Vagina (tissue), 2 donors: ENCODE measurements around the gene MED8. TPM values are rescaled to one million over a fixed set of nuclear protein-coding genes. Genes with fewer than 3 reads are reported as not detected.
"Not testable (repeated sequence)": the region's sequence is repeated elsewhere in the genome, so short reads cannot be mapped to it uniquely, and the experiment has no call there.

Source experiments
- DNase-seq, 2 donors: peaks; one replicate each; pipeline ENCODE4 v3.0.0-alpha.2; 2017; ENCODE audit errors: extremely low spot score in 2 of 2
- H3K27ac ChIP-seq: fragments of 200-600 bp; sonication (generic); one replicate; pipeline ENCODE4 v1.5.1; 2019
- H3K27me3 ChIP-seq: fragments of 200-600 bp; sonication (generic); one replicate; pipeline ENCODE4 v1.5.1; 2019
- H3K36me3 ChIP-seq, 2 donors: fragments of 200-600 bp; sonication (generic); one replicate each; pipeline ENCODE4 v1.5.1; 2017 to 2019
- H3K4me1 ChIP-seq: fragments of 200-600 bp; sonication (generic); one replicate; pipeline ENCODE4 v1.5.1; 2019
- H3K4me3 ChIP-seq, 2 donors: fragments of 200-600 bp; sonication (generic); 1 replicate in 1 of 2; 2 replicates in 1 of 2; pipeline ENCODE4 v1.5.1; 2016 to 2019
- H3K9me3 ChIP-seq: fragments of 200-600 bp; sonication (generic); one replicate; pipeline ENCODE4 v1.5.1; 2019
- CTCF ChIP-seq, 3 experiments: fragments of 450-650 bp in 2 of 3; fragments of 200-600 bp in 1 of 3; sonication (generic) in 1 of 3; IDR thresholded peaks; one replicate each; pipeline ENCODE4 v1.5.1; 2017 to 2019; ENCODE audit warnings: antibody characterized with exemption in 3 of 3, mild to moderate bottlenecking in 2 of 3, moderate library complexity in 2 of 3
- POLR2A ChIP-seq, 2 donors: fragments of 450-650 bp; IDR thresholded peaks; one replicate each; pipeline ENCODE4 v1.6.1; 2017; ENCODE audit warnings: antibody characterized with exemption in 2 of 2, mild to moderate bottlenecking in 2 of 2, moderate library complexity in 2 of 2
- POLR2AphosphoS5 ChIP-seq, 2 donors: sonication (generic); formaldehyde crosslinking; IDR thresholded peaks; one replicate each; pipeline ENCODE4 v1.9.0; 2017; ENCODE audit warnings: antibody characterized with exemption in 2 of 2, mild to moderate bottlenecking in 2 of 2, low read depth in 1 of 2; ENCODE audit not compliant: insufficient read depth in 1 of 2
- intact Hi-C: fragments of 100-400 bp; cut with DNase I; formaldehyde crosslinking; loops from one replicate; pipeline ENCODE4 v1.15.1; 2023
- total RNA-seq: library from RNA; depleted of rRNA; stranded (reverse); fragments of >200 nt; gene quantifications from one replicate; pipeline ENCODE4 v1.2.3, GENCODE V29; 2016

The MED8 gene
- total RNA-seq, 1 donor from 2014 or later, result 33.6 TPM

DNA sequence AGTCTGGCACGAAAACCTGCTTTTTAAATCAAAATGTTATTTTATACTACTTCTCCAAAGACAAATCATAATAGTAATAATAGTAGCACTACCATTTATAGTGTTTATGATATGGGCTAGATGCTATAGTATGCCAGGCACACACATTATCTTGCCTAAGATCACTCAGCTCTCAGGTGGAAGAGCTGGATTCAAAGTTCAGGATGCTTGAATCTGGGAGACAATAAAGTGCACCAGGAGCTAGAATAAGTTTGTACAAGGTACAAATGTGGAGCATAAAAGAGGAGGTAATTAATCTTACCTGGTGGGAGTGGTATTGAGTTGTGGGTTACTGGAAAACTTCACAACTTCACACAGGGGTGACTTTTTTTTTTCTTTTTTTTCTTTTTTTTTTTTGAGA is 11.8 kb downstream of the MED8 start:
- intact Hi-C loops, result no loop called here
- no peak for DNase-seq
- Histone ChIP-seq H3K27me3 (no peaks in the 10 kb centered on the region), H3K27ac (no peak overlapping the region), H3K4me1 (no peaks in the 10 kb centered on the region), H3K36me3 (peaks cover 0 to 8% of the 10 kb centered on the region in 2 donors), H3K9me3 (no peaks in the 10 kb centered on the region), H3K4me3 (no peak overlapping the region)
- TF ChIP-seq CTCF (IDR thresholded peaks at IDR 0.05) (no peak), POLR2AphosphoS5 (IDR thresholded peaks at IDR 0.05; ENCODE audit: insufficient read depth in 1 of 2, low read depth in 1 of 2) (no peak), POLR2A (IDR thresholded peaks at IDR 0.05) (no peak)

- no peak overlapping the region for H3K27ac ChIP-seq
- H3K36me3 ChIP-seq, result peaks cover 0 to 6% of the 10 kb centered on the region in 2 donors
- H3K9me3 ChIP-seq, result no peaks in the 10 kb centered on the region
- H3K4me3 ChIP-seq, result no peak overlapping the region
- TF ChIP-seq POLR2AphosphoS5 (IDR thresholded peaks at IDR 0.05; ENCODE audit: insufficient read depth in 1 of 2, low read depth in 1 of 2) (no peak), CTCF (IDR thresholded peaks at IDR 0.05) (no peak), POLR2A (IDR thresholded peaks at IDR 0.05) (no peak)
- no peaks in the 10 kb centered on the region for H3K4me1 ChIP-seq
- DNase-seq, result no peak
- H3K27me3 ChIP-seq, result no peaks in the 10 kb centered on the region
- intact Hi-C loops, result no loop called here
These were observed 12.8 kb downstream of the MED8 start for GRCh38 chr1:43376723-43377235.

GRCh38 chr1:43373066-43373940 is 16.3 kb downstream of the MED8 start:
- TF ChIP-seq POLR2A (IDR thresholded peaks at IDR 0.05) (no peak), CTCF (IDR thresholded peaks at IDR 0.05) (no peak), POLR2AphosphoS5 (IDR thresholded peaks at IDR 0.05; ENCODE audit: insufficient read depth in 1 of 2, low read depth in 1 of 2) (peak in 1 of 2 donors; percentile 39)
- intact Hi-C loops, result no loop called here
- Histone ChIP-seq H3K27me3 (no peaks in the 10 kb centered on the region), H3K36me3 (no peaks in the 10 kb centered on the region), H3K9me3 (no peaks in the 10 kb centered on the region), H3K4me1 (peaks cover 15% of the 10 kb centered on the region), H3K4me3 (no peak overlapping the region), H3K27ac (no peak overlapping the region)
- DNase-seq, result no peak

- Histone ChIP-seq H3K27me3 (no peaks in the 10 kb centered on the region), H3K4me3 (no peak overlapping the region), H3K9me3 (no peaks in the 10 kb centered on the region), H3K4me1 (peaks cover 17% of the 10 kb centered on the region), H3K36me3 (no peaks in the 10 kb centered on the region), H3K27ac (no peak overlapping the region)
- no peak for DNase-seq
- intact Hi-C loops, result no loop called here
- TF ChIP-seq CTCF (IDR thresholded peaks at IDR 0.05) (no peak), POLR2A (IDR thresholded peaks at IDR 0.05) (no peak), POLR2AphosphoS5 (IDR thresholded peaks at IDR 0.05; ENCODE audit: insufficient read depth in 1 of 2, low read depth in 1 of 2) (no peak)
These were observed 17.4 kb downstream of the MED8 start for GRCh38 chr1:43372172-43372571.

DNA sequence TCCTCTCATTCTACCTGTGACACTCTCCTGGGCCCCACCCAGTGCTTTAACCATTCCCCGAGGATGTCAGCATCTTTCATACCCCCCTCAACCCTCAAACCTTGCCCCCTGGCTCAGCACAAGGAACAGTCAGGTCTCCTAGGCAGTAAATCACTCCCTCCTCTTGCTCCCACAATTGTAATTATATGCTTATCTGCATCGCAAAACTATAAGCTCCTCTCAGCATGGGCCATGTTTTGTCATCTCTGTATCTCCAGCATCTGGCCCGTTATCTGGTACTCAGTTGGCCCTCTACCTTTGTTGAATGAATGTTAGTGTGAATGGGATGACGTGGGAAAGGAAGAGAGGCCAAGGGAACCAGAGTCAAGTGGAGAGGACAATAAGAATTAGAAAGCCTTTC is 19.0 kb downstream of the MED8 start:
- H3K27ac ChIP-seq, result no peak overlapping the region
- H3K9me3 ChIP-seq, result no peaks in the 10 kb centered on the region
- peaks cover 0 to under 1% of the 10 kb centered on the region in 2 donors for H3K36me3 ChIP-seq
- DNase-seq, result no peak
- H3K27me3 ChIP-seq, result no peaks in the 10 kb centered on the region
- TF ChIP-seq POLR2AphosphoS5 (IDR thresholded peaks at IDR 0.05; ENCODE audit: insufficient read depth in 1 of 2, low read depth in 1 of 2) (no peak), POLR2A (IDR thresholded peaks at IDR 0.05) (no peak), CTCF (IDR thresholded peaks at IDR 0.05) (no peak)
- H3K4me3 ChIP-seq, result no peak overlapping the region
- peaks cover 33% of the 10 kb centered on the region for H3K4me1 ChIP-seq
- intact Hi-C loops, result no loop called here

DNA sequence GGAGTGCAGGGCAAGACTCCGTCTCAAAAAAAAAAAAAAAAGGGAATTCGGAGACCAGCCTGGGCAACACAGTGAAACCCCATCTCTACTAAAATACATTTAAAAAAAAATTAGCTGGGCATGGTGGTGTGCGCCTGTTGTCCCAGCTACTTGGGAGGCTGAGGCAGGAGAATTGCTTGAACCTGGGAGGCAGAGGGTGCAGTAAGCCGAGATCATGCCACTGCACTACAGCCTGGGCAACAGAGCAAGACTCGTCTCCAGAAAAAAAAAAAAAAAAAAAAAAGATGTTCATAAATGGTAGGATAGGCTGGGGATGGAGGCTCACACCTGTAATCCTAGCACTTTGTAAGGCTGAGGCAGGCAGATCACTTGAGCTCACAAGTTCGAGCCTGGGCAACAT is 19.8 kb downstream of the MED8 start:
- H3K27ac ChIP-seq, H3K4me3 ChIP-seq, H3K27me3 ChIP-seq, H3K36me3 ChIP-seq, DNase-seq, H3K9me3 ChIP-seq: not testable (repeated sequence)
- peaks cover 33% of the 10 kb centered on the region for H3K4me1 ChIP-seq
- intact Hi-C loops, result loop anchor here (10.0 kb wide), 1 partner anchor 85 kb away; the partner anchor contains the start of gene HYI
